K562 (cell line): ENCODE measurements around the gene ST6GALNAC1. TPM values are rescaled to one million over a fixed set of nuclear protein-coding genes. Genes with fewer than 3 reads are reported as not detected.

Source experiments
- FOXP1 ChIP-seq: sonication (generic); formaldehyde crosslinking; IDR thresholded peaks from 2 replicates; pipeline ENCODE4 v1.8.0; 2022; ENCODE audit warnings: mild to moderate bottlenecking, missing genetic modification reagents
- JUND ChIP-seq, 2 experiments: IDR thresholded peaks; 2 replicates in 1 of 2; 3 replicates in 1 of 2; pipeline ENCODE4 v1.6.1; 2011; ENCODE audit warnings: borderline replicate concordance in 2 of 2, low read depth in 2 of 2, low read length in 2 of 2, improper control_type of control experiment in 1 of 2, missing biosample characterization in 1 of 2, missing genetic modification characterization in 1 of 2, missing genetic modification reagents in 1 of 2
- MAZ ChIP-seq, 2 experiments: fragments of 450-650 bp in 1 of 2; sonication (generic) in 1 of 2; formaldehyde crosslinking; IDR thresholded peaks in 1 of 2; conservative IDR thresholded peaks in 1 of 2; 2 replicates each; pipeline versions ENCODE4 v1.4.0 to v1.5.0; 2020; ENCODE audit warnings: mild to moderate bottlenecking in 1 of 2, missing genetic modification reagents in 1 of 2
- SMAD4 ChIP-seq: fragments of 250-450 bp; sonication (Bioruptor Pico); conservative IDR thresholded peaks from 2 replicates; pipeline ENCODE4 v1.8.0; 2021; ENCODE audit warnings: inconsistent platforms, mild to moderate bottlenecking, moderate library complexity
- SNIP1 ChIP-seq: fragments of 450-650 bp; IDR thresholded peaks from 2 replicates; pipeline ENCODE4 v1.7.1; 2017; ENCODE audit warnings: low read depth, mild to moderate bottlenecking
- TEAD2 ChIP-seq: fragments of 450-650 bp; IDR thresholded peaks from 2 replicates; pipeline ENCODE4 v1.6.1; 2016; ENCODE audit warnings: missing genetic modification characterization, control low read depth, missing compliant biosample characterization
- ZNF512 ChIP-seq: IDR thresholded peaks from 2 replicates; pipeline ENCODE4 v1.6.1; 2016; ENCODE audit warnings: missing genetic modification characterization, missing compliant biosample characterization
- ZNF518B ChIP-seq: fragments of 250-450 bp; sonication (Bioruptor Pico); IDR thresholded peaks from 2 replicates; pipeline ENCODE4 v1.5.0; 2021; ENCODE audit warnings: mild to moderate bottlenecking, moderate library complexity
- polyA plus RNA-seq, 8 experiments: library from polyadenylated mRNA; depleted of rRNA in 4 of 8; stranded (reverse) in 5 of 8; unstranded in 3 of 8; fragments of >200 nt; fragmentation: Nextera tagmentation in 2 of 8; fragmentation: Illumina TruSeq in 1 of 8; extraction: Ambion mirVana in 2 of 8; extraction: Trizol in 1 of 8; gene quantifications; 2 replicates each; pipeline versions ENCODE4 v1.2.1 to v1.2.3, GENCODE V29; 2011 to 2014; ENCODE audit warnings: inconsistent platforms in 1 of 8, missing spikeins in 1 of 8
- total RNA-seq, 7 experiments: library from RNA; depleted of rRNA in 6 of 7; stranded (reverse); fragments of >200 nt in 6 of 7; fragmentation: Illumina TruSeq in 2 of 7; extraction: Trizol in 2 of 7; gene quantifications; 2 replicates each; pipeline versions ENCODE4 v1.2.1 to v1.2.3, GENCODE V29; 2011 to 2021; ENCODE audit warnings: low replicate concordance in 1 of 7
- TF ChIP-seq, protein P1 (sequence below): fragments of 450-650 bp; IDR thresholded peaks from 2 replicates; pipeline ENCODE4 v1.6.1; 2016; ENCODE audit warnings: mild to moderate bottlenecking, moderate library complexity

The ST6GALNAC1 gene
- total and polyA plus RNA-seq, 9 of the 15 experiments (the other 6 are each of a cell fraction or from before 2014, with no cell fraction given), result 20.6 to 68.4 (median 50.5) TPM

- TF ChIP-seq, protein P1, sequence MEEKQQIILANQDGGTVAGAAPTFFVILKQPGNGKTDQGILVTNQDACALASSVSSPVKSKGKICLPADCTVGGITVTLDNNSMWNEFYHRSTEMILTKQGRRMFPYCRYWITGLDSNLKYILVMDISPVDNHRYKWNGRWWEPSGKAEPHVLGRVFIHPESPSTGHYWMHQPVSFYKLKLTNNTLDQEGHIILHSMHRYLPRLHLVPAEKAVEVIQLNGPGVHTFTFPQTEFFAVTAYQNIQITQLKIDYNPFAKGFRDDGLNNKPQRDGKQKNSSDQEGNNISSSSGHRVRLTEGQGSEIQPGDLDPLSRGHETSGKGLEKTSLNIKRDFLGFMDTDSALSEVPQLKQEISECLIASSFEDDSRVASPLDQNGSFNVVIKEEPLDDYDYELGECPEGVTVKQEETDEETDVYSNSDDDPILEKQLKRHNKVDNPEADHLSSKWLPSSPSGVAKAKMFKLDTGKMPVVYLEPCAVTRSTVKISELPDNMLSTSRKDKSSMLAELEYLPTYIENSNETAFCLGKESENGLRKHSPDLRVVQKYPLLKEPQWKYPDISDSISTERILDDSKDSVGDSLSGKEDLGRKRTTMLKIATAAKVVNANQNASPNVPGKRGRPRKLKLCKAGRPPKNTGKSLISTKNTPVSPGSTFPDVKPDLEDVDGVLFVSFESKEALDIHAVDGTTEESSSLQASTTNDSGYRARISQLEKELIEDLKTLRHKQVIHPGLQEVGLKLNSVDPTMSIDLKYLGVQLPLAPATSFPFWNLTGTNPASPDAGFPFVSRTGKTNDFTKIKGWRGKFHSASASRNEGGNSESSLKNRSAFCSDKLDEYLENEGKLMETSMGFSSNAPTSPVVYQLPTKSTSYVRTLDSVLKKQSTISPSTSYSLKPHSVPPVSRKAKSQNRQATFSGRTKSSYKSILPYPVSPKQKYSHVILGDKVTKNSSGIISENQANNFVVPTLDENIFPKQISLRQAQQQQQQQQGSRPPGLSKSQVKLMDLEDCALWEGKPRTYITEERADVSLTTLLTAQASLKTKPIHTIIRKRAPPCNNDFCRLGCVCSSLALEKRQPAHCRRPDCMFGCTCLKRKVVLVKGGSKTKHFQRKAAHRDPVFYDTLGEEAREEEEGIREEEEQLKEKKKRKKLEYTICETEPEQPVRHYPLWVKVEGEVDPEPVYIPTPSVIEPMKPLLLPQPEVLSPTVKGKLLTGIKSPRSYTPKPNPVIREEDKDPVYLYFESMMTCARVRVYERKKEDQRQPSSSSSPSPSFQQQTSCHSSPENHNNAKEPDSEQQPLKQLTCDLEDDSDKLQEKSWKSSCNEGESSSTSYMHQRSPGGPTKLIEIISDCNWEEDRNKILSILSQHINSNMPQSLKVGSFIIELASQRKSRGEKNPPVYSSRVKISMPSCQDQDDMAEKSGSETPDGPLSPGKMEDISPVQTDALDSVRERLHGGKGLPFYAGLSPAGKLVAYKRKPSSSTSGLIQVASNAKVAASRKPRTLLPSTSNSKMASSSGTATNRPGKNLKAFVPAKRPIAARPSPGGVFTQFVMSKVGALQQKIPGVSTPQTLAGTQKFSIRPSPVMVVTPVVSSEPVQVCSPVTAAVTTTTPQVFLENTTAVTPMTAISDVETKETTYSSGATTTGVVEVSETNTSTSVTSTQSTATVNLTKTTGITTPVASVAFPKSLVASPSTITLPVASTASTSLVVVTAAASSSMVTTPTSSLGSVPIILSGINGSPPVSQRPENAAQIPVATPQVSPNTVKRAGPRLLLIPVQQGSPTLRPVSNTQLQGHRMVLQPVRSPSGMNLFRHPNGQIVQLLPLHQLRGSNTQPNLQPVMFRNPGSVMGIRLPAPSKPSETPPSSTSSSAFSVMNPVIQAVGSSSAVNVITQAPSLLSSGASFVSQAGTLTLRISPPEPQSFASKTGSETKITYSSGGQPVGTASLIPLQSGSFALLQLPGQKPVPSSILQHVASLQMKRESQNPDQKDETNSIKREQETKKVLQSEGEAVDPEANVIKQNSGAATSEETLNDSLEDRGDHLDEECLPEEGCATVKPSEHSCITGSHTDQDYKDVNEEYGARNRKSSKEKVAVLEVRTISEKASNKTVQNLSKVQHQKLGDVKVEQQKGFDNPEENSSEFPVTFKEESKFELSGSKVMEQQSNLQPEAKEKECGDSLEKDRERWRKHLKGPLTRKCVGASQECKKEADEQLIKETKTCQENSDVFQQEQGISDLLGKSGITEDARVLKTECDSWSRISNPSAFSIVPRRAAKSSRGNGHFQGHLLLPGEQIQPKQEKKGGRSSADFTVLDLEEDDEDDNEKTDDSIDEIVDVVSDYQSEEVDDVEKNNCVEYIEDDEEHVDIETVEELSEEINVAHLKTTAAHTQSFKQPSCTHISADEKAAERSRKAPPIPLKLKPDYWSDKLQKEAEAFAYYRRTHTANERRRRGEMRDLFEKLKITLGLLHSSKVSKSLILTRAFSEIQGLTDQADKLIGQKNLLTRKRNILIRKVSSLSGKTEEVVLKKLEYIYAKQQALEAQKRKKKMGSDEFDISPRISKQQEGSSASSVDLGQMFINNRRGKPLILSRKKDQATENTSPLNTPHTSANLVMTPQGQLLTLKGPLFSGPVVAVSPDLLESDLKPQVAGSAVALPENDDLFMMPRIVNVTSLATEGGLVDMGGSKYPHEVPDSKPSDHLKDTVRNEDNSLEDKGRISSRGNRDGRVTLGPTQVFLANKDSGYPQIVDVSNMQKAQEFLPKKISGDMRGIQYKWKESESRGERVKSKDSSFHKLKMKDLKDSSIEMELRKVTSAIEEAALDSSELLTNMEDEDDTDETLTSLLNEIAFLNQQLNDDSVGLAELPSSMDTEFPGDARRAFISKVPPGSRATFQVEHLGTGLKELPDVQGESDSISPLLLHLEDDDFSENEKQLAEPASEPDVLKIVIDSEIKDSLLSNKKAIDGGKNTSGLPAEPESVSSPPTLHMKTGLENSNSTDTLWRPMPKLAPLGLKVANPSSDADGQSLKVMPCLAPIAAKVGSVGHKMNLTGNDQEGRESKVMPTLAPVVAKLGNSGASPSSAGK, result no peak
- no peak for TF ChIP-seq ZNF512
- TF ChIP-seq MAZ (CRISPR knock-in tag; conservative IDR thresholded peaks at IDR 0.05 in 1 of 2, IDR thresholded peaks at IDR 0.05 in 1 of 2), result peak in 1 of 2 experiments; percentile 33; a peak in 1 of 4 replicates
- no peak for TF ChIP-seq SMAD4 (CRISPR knock-in tag)
- 0 out of 2 replicates have a peak, but pooled peaks have one; percentile 33 for TF ChIP-seq TEAD2 (tag)
- TF ChIP-seq FOXP1, result no peak
- no peak for TF ChIP-seq ZNF518B (CRISPR knock-in tag)
- no peak for TF ChIP-seq JUND (IDR thresholded peaks at IDR 0.05; ENCODE audit: borderline replicate concordance, low read depth, low read length)
- TF ChIP-seq JUND (tag; IDR thresholded peaks at IDR 0.05; ENCODE audit: borderline replicate concordance, low read depth, low read length), result no peak
- no peak for TF ChIP-seq SNIP1
These were observed 563 bp downstream of the ST6GALNAC1 start (continued) for GRCh38 chr17:76642994-76643393.
